ENCODE results near the gene FGF14. TPM values are rescaled to one million over a fixed set of nuclear protein-coding genes. Genes with fewer than 3 reads are reported as not detected.

Gene FGF14
- total RNA-seq, 1 donor from 2014 or later, result not detected

GRCh38 chr13:102236830-102237229, 165.0 kb downstream of the FGF14 start:
- intact Hi-C loops (cut with DNase I), result no loop called here
- TF ChIP-seq CTCF (IDR thresholded peaks at IDR 0.05), result no peak

GRCh38 chr13:102236341-102236740, 165.5 kb downstream of the FGF14 start:
- Histone ChIP-seq H3K4me3 (no peak overlapping the region), H3K27ac (no peak overlapping the region), H3K4me1 (no peaks in the 10 kb centered on the region), H3K27me3 (no peaks in the 10 kb centered on the region), H3K36me3 (no peaks in the 10 kb centered on the region), H3K9me3 (no peaks in the 10 kb centered on the region)
- no peak for TF ChIP-seq CTCF (IDR thresholded peaks at IDR 0.05)
- intact Hi-C loops (cut with DNase I), result no loop called here
- DNase-seq (ENCODE audit: low spot score in 2 of 2), result no peak

More at GRCh38 chr13:102236830-102237229, 165.0 kb downstream of the FGF14 start:
- no peak for DNase-seq (ENCODE audit: low spot score in 2 of 2)
- Histone ChIP-seq H3K27me3 (no peaks in the 10 kb centered on the region), H3K4me1 (no peaks in the 10 kb centered on the region), H3K36me3 (no peaks in the 10 kb centered on the region), H3K4me3 (no peak overlapping the region), H3K27ac (no peak overlapping the region), H3K9me3 (no peaks in the 10 kb centered on the region)

GRCh38 chr13:102235689-102236088, 166.2 kb downstream of the FGF14 start:
- no peak overlapping the region for H3K27ac ChIP-seq
- no peaks in the 10 kb centered on the region for H3K36me3 ChIP-seq
- DNase-seq (ENCODE audit: low spot score in 2 of 2), result no peak
- intact Hi-C loops (cut with DNase I), result no loop called here
- no peaks in the 10 kb centered on the region for H3K27me3 ChIP-seq
- H3K4me1 ChIP-seq, result no peaks in the 10 kb centered on the region
- no peak for TF ChIP-seq CTCF (IDR thresholded peaks at IDR 0.05)
- no peaks in the 10 kb centered on the region for H3K9me3 ChIP-seq
- H3K4me3 ChIP-seq, result no peak overlapping the region

- Histone ChIP-seq H3K4me3 (no peak overlapping the region), H3K27ac (no peak overlapping the region), H3K36me3 (no peaks in the 10 kb centered on the region), H3K27me3 (no peaks in the 10 kb centered on the region), H3K4me1 (no peaks in the 10 kb centered on the region), H3K9me3 (no peaks in the 10 kb centered on the region)
- TF ChIP-seq CTCF (IDR thresholded peaks at IDR 0.05), result no peak
- no peak for DNase-seq (ENCODE audit: low spot score in 2 of 2)
- intact Hi-C loops (cut with DNase I), result no loop called here
Measured at GRCh38 chr13:102234618-102235017, 167.2 kb downstream of the FGF14 start.

GRCh38 chr13:102233566-102234208, 168.2 kb downstream of the FGF14 start:
- H3K27me3 ChIP-seq, result no peaks in the 10 kb centered on the region
- DNase-seq (ENCODE audit: low spot score in 2 of 2), result no peak
- no peak overlapping the region for H3K4me3 ChIP-seq
- no peaks in the 10 kb centered on the region for H3K9me3 ChIP-seq
- TF ChIP-seq CTCF (IDR thresholded peaks at IDR 0.05), result no peak
- H3K27ac ChIP-seq, result no peak overlapping the region
- intact Hi-C loops (cut with DNase I), result no loop called here
- no peaks in the 10 kb centered on the region for H3K36me3 ChIP-seq
- no peaks in the 10 kb centered on the region for H3K4me1 ChIP-seq

- H3K9me3 ChIP-seq, result no peaks in the 10 kb centered on the region
- TF ChIP-seq CTCF (IDR thresholded peaks at IDR 0.05), result no peak
Measured at GRCh38 chr13:102231479-102231878, 170.4 kb downstream of the FGF14 start.

More at GRCh38 chr13:102231479-102231878, 170.4 kb downstream of the FGF14 start:
- no peak overlapping the region for H3K4me3 ChIP-seq
- no peak overlapping the region for H3K27ac ChIP-seq
- no peaks in the 10 kb centered on the region for H3K27me3 ChIP-seq
- no peaks in the 10 kb centered on the region for H3K4me1 ChIP-seq
- DNase-seq (ENCODE audit: low spot score in 2 of 2), result no peak
- intact Hi-C loops (cut with DNase I), result no loop called here
- no peaks in the 10 kb centered on the region for H3K36me3 ChIP-seq

Data from ascending aorta (tissue), 2 donors.